ENCODE measurements around the gene GTF3C6. TPM values are rescaled to one million over a fixed set of nuclear protein-coding genes. Genes with fewer than 3 reads are reported as not detected.

GTF3C6 gene
- total and polyA plus RNA-seq, 2 of the 8 experiments (the other 6 are each of a cell fraction or from before 2014, with no cell fraction given) = 13.1 to 87.4 TPM

DNA sequence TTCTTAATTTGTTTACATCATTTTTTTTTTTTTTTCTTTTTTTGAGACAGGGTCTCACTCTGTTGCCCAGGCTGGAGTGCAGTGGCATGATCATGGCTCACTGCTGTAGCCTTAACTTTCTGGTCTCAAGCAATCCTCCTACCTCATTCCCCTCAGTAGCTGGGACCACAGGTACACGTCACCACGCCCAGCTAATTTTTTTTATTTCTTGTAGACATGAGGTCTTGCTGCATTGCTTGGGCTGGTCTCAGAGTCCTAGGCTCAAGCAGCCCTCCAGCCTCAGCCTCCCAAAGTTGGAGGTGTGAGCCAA lies 53.6 kb downstream of the GTF3C6 start:
- H2BK5ac ChIP-seq (ENCODE audit: low read depth, low read length) = no peak overlapping the region
- H2AFZ ChIP-seq (ENCODE audit: low read length) = no peak overlapping the region
- H3K4me2 ChIP-seq (ENCODE audit: insufficient read depth in 1 of 2, low read depth in 2 of 2, low read length in 2 of 2) = no peak overlapping the region
- no peak overlapping the region for H3K56ac ChIP-seq (replicated peaks; ENCODE audit: insufficient read length, low read depth, low read length)
- no peak overlapping the region for H2BK15ac ChIP-seq (ENCODE audit: low read length)
- no peak overlapping the region for H2BK120ac ChIP-seq (replicated peaks; ENCODE audit: low read depth, low read length)
- H3K4ac ChIP-seq (replicated peaks; ENCODE audit: insufficient read length, low read depth, low read length) = no peak overlapping the region
- no peaks in the 10 kb centered on the region for H3K27me3 ChIP-seq (replicated peaks in 1 of 4; ENCODE audit: control insufficient read depth in 3 of 4, extremely low read depth in 1 of 4, insufficient read depth in 3 of 4, low read length in 3 of 4)
- no peak overlapping the region for H3K23ac ChIP-seq (ENCODE audit: insufficient read length)
- H3K9ac ChIP-seq (replicated peaks in 1 of 4; ENCODE audit: extremely low read depth in 1 of 4, low read depth in 3 of 4, low read length in 3 of 4) = no peak overlapping the region
- no peak for DNase-seq (ENCODE audit: low read depth in 1 of 2, low spot score in 2 of 2)
- H2AK5ac ChIP-seq (ENCODE audit: low read depth, low read length) = no peak overlapping the region
- no peak overlapping the region for H3K27ac ChIP-seq (ENCODE audit: low read depth, low read length)
- H4K91ac ChIP-seq (replicated peaks; ENCODE audit: insufficient read length, low read length) = no peak overlapping the region
- H3K4me3 ChIP-seq (ENCODE audit: extremely low read depth in 1 of 4, insufficient read depth in 2 of 4, low read depth in 3 of 4, low read length in 4 of 4) = no peak overlapping the region
- no peak overlapping the region for H2BK12ac ChIP-seq (ENCODE audit: low read depth, low read length)
- no peaks in the 10 kb centered on the region for H3K23me2 ChIP-seq (ENCODE audit: low read depth, low read length)
- H3K18ac ChIP-seq (ENCODE audit: extremely low read depth, low read length) = no peak overlapping the region
- 94% methylated on average over 2 of the region's 2 CpGs; no CpG with 5 or more reads in 1 of the 2 experiments for WGBS, 2 experiments (ENCODE audit: extremely low coverage in 1 of 2, insufficient coverage in 1 of 2, insufficient read length in 1 of 2, insufficient replicate concordance in 2 of 2, low coverage in 1 of 2, low lambda C conversion rate in 2 of 2, missing lambda C conversion rate in 1 of 2)
- no peak overlapping the region for H2BK20ac ChIP-seq (ENCODE audit: low read length)
- no peaks in the 10 kb centered on the region; the same call in 1 of the 2 replicates for H3K79me1 ChIP-seq (ENCODE audit: low read depth, low read length)
- H3K36me3 ChIP-seq (ENCODE audit: control insufficient read depth in 2 of 4, insufficient read depth in 4 of 4, low read length in 3 of 4) = peaks cover 0 to 65% (median 38%) of the 10 kb centered on the region in 4 experiments; a peak in 7 of 8 replicates
- H3K79me2 ChIP-seq (ENCODE audit: control insufficient read depth in 1 of 2, insufficient read depth in 2 of 2, low read length in 2 of 2) = no peaks in the 10 kb centered on the region
- peaks cover 7% of the 10 kb centered on the region in 2 experiments; a peak in 2 of 4 replicates for H3K9me3 ChIP-seq (ENCODE audit: insufficient read depth in 2 of 2, low read depth in 1 of 2, low read length in 1 of 2)
- FAIRE-seq = no peak
- TF ChIP-seq, protein P1, sequence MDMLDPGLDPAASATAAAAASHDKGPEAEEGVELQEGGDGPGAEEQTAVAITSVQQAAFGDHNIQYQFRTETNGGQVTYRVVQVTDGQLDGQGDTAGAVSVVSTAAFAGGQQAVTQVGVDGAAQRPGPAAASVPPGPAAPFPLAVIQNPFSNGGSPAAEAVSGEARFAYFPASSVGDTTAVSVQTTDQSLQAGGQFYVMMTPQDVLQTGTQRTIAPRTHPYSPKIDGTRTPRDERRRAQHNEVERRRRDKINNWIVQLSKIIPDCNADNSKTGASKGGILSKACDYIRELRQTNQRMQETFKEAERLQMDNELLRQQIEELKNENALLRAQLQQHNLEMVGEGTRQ (IDR thresholded peaks at IDR 0.05; ENCODE audit: low read length) = no peak
- TF ChIP-seq CHD1 (IDR thresholded peaks at IDR 0.05; ENCODE audit: low read depth, low read length) (no peak), CBX8 (IDR thresholded peaks at IDR 0.05; ENCODE audit: borderline replicate concordance, low read depth, low read length) (no peak), SP1 (IDR thresholded peaks at IDR 0.05; ENCODE audit: low read depth, low read length) (no peak), EGR1 (IDR thresholded peaks at IDR 0.05; ENCODE audit: borderline replicate concordance, low read depth, low read length) (no peak), JUN (IDR thresholded peaks at IDR 0.05; ENCODE audit: low read depth, low read length) (no peak), ZNF274 (IDR thresholded peaks at IDR 0.05; ENCODE audit: borderline replicate concordance, extremely low read depth, low read length) (no peak), KDM5A (IDR thresholded peaks at IDR 0.05; ENCODE audit: low read length) (no peak), ASH2L (IDR thresholded peaks at IDR 0.05; ENCODE audit: low read length) (no peak)
- TF ChIP-seq, protein P2, sequence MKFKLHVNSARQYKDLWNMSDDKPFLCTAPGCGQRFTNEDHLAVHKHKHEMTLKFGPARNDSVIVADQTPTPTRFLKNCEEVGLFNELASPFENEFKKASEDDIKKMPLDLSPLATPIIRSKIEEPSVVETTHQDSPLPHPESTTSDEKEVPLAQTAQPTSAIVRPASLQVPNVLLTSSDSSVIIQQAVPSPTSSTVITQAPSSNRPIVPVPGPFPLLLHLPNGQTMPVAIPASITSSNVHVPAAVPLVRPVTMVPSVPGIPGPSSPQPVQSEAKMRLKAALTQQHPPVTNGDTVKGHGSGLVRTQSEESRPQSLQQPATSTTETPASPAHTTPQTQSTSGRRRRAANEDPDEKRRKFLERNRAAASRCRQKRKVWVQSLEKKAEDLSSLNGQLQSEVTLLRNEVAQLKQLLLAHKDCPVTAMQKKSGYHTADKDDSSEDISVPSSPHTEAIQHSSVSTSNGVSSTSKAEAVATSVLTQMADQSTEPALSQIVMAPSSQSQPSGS (IDR thresholded peaks at IDR 0.05; ENCODE audit: low read length) = no peak
- TF ChIP-seq, protein P3, sequence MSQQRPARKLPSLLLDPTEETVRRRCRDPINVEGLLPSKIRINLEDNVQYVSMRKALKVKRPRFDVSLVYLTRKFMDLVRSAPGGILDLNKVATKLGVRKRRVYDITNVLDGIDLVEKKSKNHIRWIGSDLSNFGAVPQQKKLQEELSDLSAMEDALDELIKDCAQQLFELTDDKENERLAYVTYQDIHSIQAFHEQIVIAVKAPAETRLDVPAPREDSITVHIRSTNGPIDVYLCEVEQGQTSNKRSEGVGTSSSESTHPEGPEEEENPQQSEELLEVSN (IDR thresholded peaks at IDR 0.05) = no peak
- no peak overlapping the region for H4K8ac ChIP-seq (ENCODE audit: extremely low read depth, insufficient read depth, low read length)
- H3K4me1 ChIP-seq (replicated peaks in 1 of 4; ENCODE audit: control insufficient read depth in 3 of 4, insufficient read depth in 4 of 4, low read length in 3 of 4) = no peaks in the 10 kb centered on the region
- H3K14ac ChIP-seq (ENCODE audit: insufficient read length) = no peak overlapping the region
- no peak overlapping the region for H4K5ac ChIP-seq (ENCODE audit: insufficient read length, low read depth, low read length)
- CTCF ChIA-PET (ENCODE audit: partially characterized antibody) = interaction anchor here (0.7 to 4.7 kb wide), 17 partner anchors 10 to 247 kb away, joined by 3 to 59 read pairs (median 6); a partner anchor contains a TSS
- no peaks in the 10 kb centered on the region for H4K20me1 ChIP-seq (replicated peaks in 1 of 2; ENCODE audit: control insufficient read depth in 1 of 2, insufficient read depth in 2 of 2, low read length in 2 of 2)
- POLR2A ChIA-PET (ENCODE audit: partially characterized antibody) = interaction anchor here (0.7 to 1.4 kb wide), 4 partner anchors 11 to 562 kb away, joined by 3 to 5 read pairs (median 3); partner anchors contain the start of gene RPF2

Measured in H1 (cell line).